GM18858 (cell line): Measurements from ENCODE around the gene OR2M2.

Experiments
- ATAC-seq: cut with Tn5 transposase; IDR thresholded peaks from one replicate; pipeline ENCODE4 v1.9.1; 2021; ENCODE audit not compliant: unreplicated experiment

The OR2M2 gene

GRCh38 chr1:248174521-248174920, at the start of gene OR2M2:
OR2M2 (plus strand) TSS chr1:248174821; CDS start chr1:248179986, 5,165 bp downstream.
- ATAC-seq = no peak

- ATAC-seq = no peak
Observed at GRCh38 chr1:248127653-248128052, 47.0 kb upstream of the OR2M2 start.

- ATAC-seq = no peak
Observed at GRCh38 chr1:248136811-248137210, 37.8 kb upstream of the OR2M2 start.

GRCh38 chr1:248140846-248141245, 33.8 kb upstream of the OR2M2 start:
- ATAC-seq = no peak

GRCh38 chr1:248143311-248143710, 31.3 kb upstream of the OR2M2 start:
- no peak for ATAC-seq

- no peak for ATAC-seq
Observed at GRCh38 chr1:248144513-248145198, 30.0 kb upstream of the OR2M2 start, which contains the start of gene OR2M5. OR2M5 (plus strand) TSS chr1:248145148; CDS start chr1:248145148, 0 bp downstream.

GRCh38 chr1:248152056-248152827, 22.4 kb upstream of the OR2M2 start:
- ATAC-seq = no peak

GRCh38 chr1:248155927-248156326, 18.7 kb upstream of the OR2M2 start:
- ATAC-seq = no peak

- no peak for ATAC-seq
Observed at GRCh38 chr1:248158758-248159157, 15.9 kb upstream of the OR2M2 start.

GRCh38 chr1:248164031-248164430, 10.6 kb upstream of the OR2M2 start:
- ATAC-seq = no peak

GRCh38 chr1:248165186-248165585, 9.4 kb upstream of the OR2M2 start:
- ATAC-seq = no peak

GRCh38 chr1:248183996-248184395, 9.4 kb downstream of the OR2M2 start:
- peak; percentile 68 for ATAC-seq

GRCh38 chr1:248187363-248187762, 12.7 kb downstream of the OR2M2 start:
- no peak for ATAC-seq

GRCh38 chr1:248189026-248189425, 14.4 kb downstream of the OR2M2 start:
- ATAC-seq = no peak

GRCh38 chr1:248194117-248194516, 19.5 kb downstream of the OR2M2 start:
- ATAC-seq = no peak

- no peak for ATAC-seq
Observed at GRCh38 chr1:248196965-248197364, 22.3 kb downstream of the OR2M2 start, which contains the start of gene OR2M3. OR2M3 (plus strand) TSS chr1:248197265; CDS start chr1:248203068, 5,803 bp downstream.

GRCh38 chr1:248215880-248216279, 41.3 kb downstream of the OR2M2 start:
- ATAC-seq = no peak

GRCh38 chr1:248225537-248225936, 50.9 kb downstream of the OR2M2 start:
- ATAC-seq = no peak

GRCh38 chr1:248229360-248229908, 54.8 kb downstream of the OR2M2 start:
- no peak for ATAC-seq
